ENCODE measurements around the gene HORMAD1. TPM values are rescaled to one million over a fixed set of nuclear protein-coding genes. Genes with fewer than 3 reads are reported as not detected.

Gene HORMAD1
- polyA plus RNA-seq, 1 of the 3 experiments (the other 2 are of a cell fraction), result not detected

DNA sequence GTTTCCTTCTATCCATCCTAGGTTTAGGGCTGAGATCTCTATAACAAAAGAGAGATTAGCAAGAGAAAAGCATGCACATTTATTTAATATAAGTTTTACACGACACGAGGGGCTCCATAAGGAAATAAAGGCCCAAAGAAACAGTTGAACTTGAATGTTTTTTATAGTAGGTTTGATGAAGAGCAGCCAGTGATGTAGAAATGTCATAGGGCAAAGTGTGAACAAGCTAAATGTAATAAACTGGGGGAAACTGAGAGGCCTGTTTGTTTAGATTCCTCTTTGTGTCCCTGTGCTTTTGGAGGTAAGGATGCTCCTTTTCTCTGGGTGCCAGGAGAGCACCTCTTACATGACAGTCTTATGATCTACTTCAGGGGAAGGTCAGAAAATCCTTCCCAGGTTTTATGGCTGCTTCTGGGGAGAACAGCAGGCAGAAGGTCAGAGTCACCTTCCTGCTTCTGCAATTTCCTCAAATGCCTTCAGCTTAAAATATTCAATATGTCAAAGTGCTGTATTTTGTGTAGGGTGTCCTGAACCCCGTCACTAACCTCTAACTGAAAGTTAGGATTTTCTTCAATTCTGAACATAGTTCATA is 9.5 kb upstream of the HORMAD1 start:
- Histone ChIP-seq H3K4me3 (ENCODE audit: low read depth in 2 of 2, low read length in 1 of 2) (no peak overlapping the region), H3K27ac (ENCODE audit: low read depth in 2 of 2, low read length in 1 of 2) (no peak overlapping the region), H4K20me1 (ENCODE audit: insufficient read depth) (no peaks in the 10 kb centered on the region), H3K27me3 (ENCODE audit: insufficient read depth) (no peaks in the 10 kb centered on the region), H3K36me3 (replicated peaks in 1 of 2; ENCODE audit: control insufficient read depth in 1 of 2, insufficient read depth in 2 of 2, low read length in 1 of 2) (no peaks in the 10 kb centered on the region), H3K4me2 (no peak overlapping the region), H3K9ac (no peak overlapping the region), H3K4me1 (ENCODE audit: control insufficient read depth in 1 of 2, insufficient read depth in 2 of 2, low read depth in 1 of 2, low read length in 1 of 2) (no peaks in the 10 kb centered on the region), H3K9me3 (no peaks in the 10 kb centered on the region), H3K79me2 (ENCODE audit: insufficient read depth) (no peaks in the 10 kb centered on the region), H3F3A (replicated peaks; ENCODE audit: insufficient read depth) (no peaks in the 10 kb centered on the region), H2AFZ (ENCODE audit: low read depth) (no peak overlapping the region), H3K9me2 (no peaks in the 10 kb centered on the region)
- no peak for TF ChIP-seq FOXJ3 (CRISPR knock-in tag; IDR thresholded peaks at IDR 0.05)
- no peak for TF ChIP-seq NRF1 (IDR thresholded peaks at IDR 0.05; ENCODE audit: low read depth, low read length)
- TF ChIP-seq, protein P1, sequence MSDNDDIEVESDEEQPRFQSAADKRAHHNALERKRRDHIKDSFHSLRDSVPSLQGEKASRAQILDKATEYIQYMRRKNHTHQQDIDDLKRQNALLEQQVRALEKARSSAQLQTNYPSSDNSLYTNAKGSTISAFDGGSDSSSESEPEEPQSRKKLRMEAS (IDR thresholded peaks at IDR 0.05; ENCODE audit: low read depth), result no peak
- no peak for TF ChIP-seq TEAD4 (IDR thresholded peaks at IDR 0.05; ENCODE audit: borderline replicate concordance, insufficient read depth)
- TF ChIP-seq CHD2 (IDR thresholded peaks at IDR 0.05; ENCODE audit: low read length, partially characterized antibody), result no peak
- TF ChIP-seq RXRA (IDR thresholded peaks at IDR 0.05; ENCODE audit: borderline replicate concordance, low read depth), result no peak
- TF ChIP-seq, protein P2, sequence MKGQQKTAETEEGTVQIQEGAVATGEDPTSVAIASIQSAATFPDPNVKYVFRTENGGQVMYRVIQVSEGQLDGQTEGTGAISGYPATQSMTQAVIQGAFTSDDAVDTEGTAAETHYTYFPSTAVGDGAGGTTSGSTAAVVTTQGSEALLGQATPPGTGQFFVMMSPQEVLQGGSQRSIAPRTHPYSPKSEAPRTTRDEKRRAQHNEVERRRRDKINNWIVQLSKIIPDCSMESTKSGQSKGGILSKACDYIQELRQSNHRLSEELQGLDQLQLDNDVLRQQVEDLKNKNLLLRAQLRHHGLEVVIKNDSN (IDR thresholded peaks at IDR 0.05; ENCODE audit: borderline replicate concordance, low read depth), result no peak
- TF ChIP-seq, protein P3, sequence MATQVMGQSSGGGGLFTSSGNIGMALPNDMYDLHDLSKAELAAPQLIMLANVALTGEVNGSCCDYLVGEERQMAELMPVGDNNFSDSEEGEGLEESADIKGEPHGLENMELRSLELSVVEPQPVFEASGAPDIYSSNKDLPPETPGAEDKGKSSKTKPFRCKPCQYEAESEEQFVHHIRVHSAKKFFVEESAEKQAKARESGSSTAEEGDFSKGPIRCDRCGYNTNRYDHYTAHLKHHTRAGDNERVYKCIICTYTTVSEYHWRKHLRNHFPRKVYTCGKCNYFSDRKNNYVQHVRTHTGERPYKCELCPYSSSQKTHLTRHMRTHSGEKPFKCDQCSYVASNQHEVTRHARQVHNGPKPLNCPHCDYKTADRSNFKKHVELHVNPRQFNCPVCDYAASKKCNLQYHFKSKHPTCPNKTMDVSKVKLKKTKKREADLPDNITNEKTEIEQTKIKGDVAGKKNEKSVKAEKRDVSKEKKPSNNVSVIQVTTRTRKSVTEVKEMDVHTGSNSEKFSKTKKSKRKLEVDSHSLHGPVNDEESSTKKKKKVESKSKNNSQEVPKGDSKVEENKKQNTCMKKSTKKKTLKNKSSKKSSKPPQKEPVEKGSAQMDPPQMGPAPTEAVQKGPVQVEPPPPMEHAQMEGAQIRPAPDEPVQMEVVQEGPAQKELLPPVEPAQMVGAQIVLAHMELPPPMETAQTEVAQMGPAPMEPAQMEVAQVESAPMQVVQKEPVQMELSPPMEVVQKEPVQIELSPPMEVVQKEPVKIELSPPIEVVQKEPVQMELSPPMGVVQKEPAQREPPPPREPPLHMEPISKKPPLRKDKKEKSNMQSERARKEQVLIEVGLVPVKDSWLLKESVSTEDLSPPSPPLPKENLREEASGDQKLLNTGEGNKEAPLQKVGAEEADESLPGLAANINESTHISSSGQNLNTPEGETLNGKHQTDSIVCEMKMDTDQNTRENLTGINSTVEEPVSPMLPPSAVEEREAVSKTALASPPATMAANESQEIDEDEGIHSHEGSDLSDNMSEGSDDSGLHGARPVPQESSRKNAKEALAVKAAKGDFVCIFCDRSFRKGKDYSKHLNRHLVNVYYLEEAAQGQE (IDR thresholded peaks at IDR 0.05; ENCODE audit: low read depth, low read length), result no peak
- TF ChIP-seq EZH2phosphoT487 (IDR thresholded peaks at IDR 0.05; ENCODE audit: borderline replicate concordance, low read depth), result no peak
- no peak for TF ChIP-seq YY1 (IDR thresholded peaks at IDR 0.05; ENCODE audit: low read depth)
- no peak for TF ChIP-seq IRF3 (IDR thresholded peaks at IDR 0.05; ENCODE audit: low read depth, low read length)
- TF ChIP-seq RFX5 (IDR thresholded peaks at IDR 0.05; ENCODE audit: low read length), result no peak
- no peak for TF ChIP-seq POLR2AphosphoS5 (IDR thresholded peaks at IDR 0.05; ENCODE audit: low read depth, low read length)
- TF ChIP-seq GATA2 (CRISPR knock-in tag; IDR thresholded peaks at IDR 0.05), result no peak
- TF ChIP-seq GABPA (IDR thresholded peaks at IDR 0.05; ENCODE audit: low read depth), result no peak
- no peak for TF ChIP-seq MXI1 (IDR thresholded peaks at IDR 0.05; ENCODE audit: low read depth, low read length)
- TF ChIP-seq ELF1 (IDR thresholded peaks at IDR 0.05), result no peak
- no peak for TF ChIP-seq ZBTB33 (IDR thresholded peaks at IDR 0.05; ENCODE audit: borderline replicate concordance, low read depth)
- TF ChIP-seq, protein P4, sequence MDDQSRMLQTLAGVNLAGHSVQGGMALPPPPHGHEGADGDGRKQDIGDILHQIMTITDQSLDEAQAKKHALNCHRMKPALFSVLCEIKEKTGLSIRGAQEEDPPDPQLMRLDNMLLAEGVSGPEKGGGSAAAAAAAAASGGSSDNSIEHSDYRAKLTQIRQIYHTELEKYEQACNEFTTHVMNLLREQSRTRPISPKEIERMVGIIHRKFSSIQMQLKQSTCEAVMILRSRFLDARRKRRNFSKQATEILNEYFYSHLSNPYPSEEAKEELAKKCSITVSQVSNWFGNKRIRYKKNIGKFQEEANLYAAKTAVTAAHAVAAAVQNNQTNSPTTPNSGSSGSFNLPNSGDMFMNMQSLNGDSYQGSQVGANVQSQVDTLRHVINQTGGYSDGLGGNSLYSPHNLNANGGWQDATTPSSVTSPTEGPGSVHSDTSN (IDR thresholded peaks at IDR 0.05), result no peak
- TF ChIP-seq RCOR1 (IDR thresholded peaks at IDR 0.05; ENCODE audit: low read length), result no peak
- DNase-seq, result no peak
- WGBS (ENCODE audit: low lambda C conversion rate), result 80% methylated on average over 3 of the region's 3 CpGs
- ChIA-PET POLR2A (no interaction called here), CTCF (interaction anchor here (0.8 kb wide), 1 partner anchor 10 kb away, joined by 3 read pairs; no protein-coding TSS in a partner anchor)

Data from SK-N-SH (cell line).